Activated T-helper 9 cell treated with anti-CD3 and anti-CD28 coated beads, Interleukin-2, amount 50 U/mL, for 16 hours (primary cell): Measurements from ENCODE around the gene HOXC12.

ENCODE experiments used
- DNase-seq: peaks from one replicate; pipeline ENCODE4 v3.0.0-alpha.2; 2020; ENCODE audit warnings: low read depth

HOXC12 gene

GRCh38 chr12:53983950-53984572 is 29.4 kb downstream of the HOXC12 start:
- DNase-seq = no peak

GRCh38 chr12:53984901-53985691 is 30.4 kb downstream of the HOXC12 start, which contains the start of gene HOXC10:
Gene HOXC10, plus strand, starts transcription at chr12:53985146. Its CDS starts 114 bp downstream, at chr12:53985260.
- DNase-seq = peak; percentile 43

- DNase-seq = no peak
These were observed 30.9 kb downstream of the HOXC12 start for GRCh38 chr12:53985692-53985993.

GRCh38 chr12:53985994-53986685 is 31.4 kb downstream of the HOXC12 start:
- no peak for DNase-seq

- no peak for DNase-seq
These were observed 32.2 kb downstream of the HOXC12 start for GRCh38 chr12:53986686-53987483.

GRCh38 chr12:53987787-53988230 is 33.1 kb downstream of the HOXC12 start:
- DNase-seq = no peak

GRCh38 chr12:53988541-53989226 is 34.0 kb downstream of the HOXC12 start:
- DNase-seq = no peak

- no peak for DNase-seq
These were observed 34.8 kb downstream of the HOXC12 start for GRCh38 chr12:53989227-53990113.

GRCh38 chr12:53990311-53991076 is 35.8 kb downstream of the HOXC12 start:
- no peak for DNase-seq

GRCh38 chr12:53991077-53991460 is 36.4 kb downstream of the HOXC12 start:
- DNase-seq = no peak

- DNase-seq = no peak
These were observed 37.7 kb downstream of the HOXC12 start for GRCh38 chr12:53992377-53992889.

- no peak for DNase-seq
These were observed 38.7 kb downstream of the HOXC12 start for GRCh38 chr12:53993162-53994008.

- no peak for DNase-seq
These were observed 39.2 kb downstream of the HOXC12 start for GRCh38 chr12:53994009-53994263.

GRCh38 chr12:53994264-53995001 is 39.7 kb downstream of the HOXC12 start:
- no peak for DNase-seq

GRCh38 chr12:53995002-53995377 is 40.3 kb downstream of the HOXC12 start:
- DNase-seq = no peak

- DNase-seq = no peak
These were observed 40.9 kb downstream of the HOXC12 start for GRCh38 chr12:53995378-53996239.
